Measurements from ENCODE around the gene ADGRA1.

Gene ADGRA1

GRCh38 chr10:133114726-133115452 is 27.2 kb downstream of the ADGRA1 start:
- no peak for DNase-seq

GRCh38 chr10:133115453-133115842 is 27.7 kb downstream of the ADGRA1 start:
- no peak for DNase-seq

- DNase-seq: no peak
These were observed 28.3 kb downstream of the ADGRA1 start for GRCh38 chr10:133115976-133116375.

GRCh38 chr10:133116455-133116854 is 28.7 kb downstream of the ADGRA1 start:
- DNase-seq: no peak

GRCh38 chr10:133117036-133117687 is 29.4 kb downstream of the ADGRA1 start:
- no peak for DNase-seq

GRCh38 chr10:133117688-133118071 is 30.0 kb downstream of the ADGRA1 start:
- no peak for DNase-seq

GRCh38 chr10:133121479-133121878 is 33.8 kb downstream of the ADGRA1 start:
- no peak for DNase-seq

GRCh38 chr10:133122171-133122935 is 34.6 kb downstream of the ADGRA1 start:
- DNase-seq: no peak

GRCh38 chr10:133123050-133123745 is 35.5 kb downstream of the ADGRA1 start:
- peak in 1 of 5 donors; percentile 5 for DNase-seq

GRCh38 chr10:133123746-133124356 is 36.1 kb downstream of the ADGRA1 start:
- peak in 1 of 5 donors; percentile 2 for DNase-seq

- DNase-seq: peak in 1 of 5 donors; percentile 10
These were observed 36.9 kb downstream of the ADGRA1 start for GRCh38 chr10:133124357-133125211.

- DNase-seq: no peak
These were observed 38.2 kb downstream of the ADGRA1 start for GRCh38 chr10:133125901-133126300.

GRCh38 chr10:133126431-133127290 is 38.9 kb downstream of the ADGRA1 start:
- DNase-seq: no peak

- peak in 3 of 5 donors; percentile 22 to 41 (median 34) for DNase-seq
These were observed 39.8 kb downstream of the ADGRA1 start for GRCh38 chr10:133127291-133128125.

GRCh38 chr10:133128126-133129070 is 40.7 kb downstream of the ADGRA1 start:
- DNase-seq: no peak

GRCh38 chr10:133129071-133129858 is 41.5 kb downstream of the ADGRA1 start:
- DNase-seq: no peak

- no peak for DNase-seq
These were observed 42.3 kb downstream of the ADGRA1 start for GRCh38 chr10:133129859-133130495.

All from T-helper 1 cell (primary cell).